Mesothelial cell of epicardium (in vitro differentiated cells): ENCODE data around the gene GRIA4. TPM values are rescaled to one million over a fixed set of nuclear protein-coding genes. Genes with fewer than 3 reads are reported as not detected.

ENCODE experiments used
- DNase-seq, 2 experiments: peaks; one replicate each; pipeline ENCODE4 v3.0.0; 2021; ENCODE audit warnings: low spot score in 2 of 2; ENCODE audit not compliant: unreplicated experiment in 2 of 2
- H3K27ac Mint-ChIP-seq: 2 replicates; pipeline ENCODE4 v1.8.0; 2021; ENCODE audit warnings: mixed read lengths
- H3K27me3 Mint-ChIP-seq: 2 replicates; pipeline ENCODE4 v1.8.0; 2021; ENCODE audit warnings: low read depth, mixed read lengths
- H3K36me3 Mint-ChIP-seq: 2 replicates; pipeline ENCODE4 v1.8.0; 2021; ENCODE audit warnings: mixed read lengths
- H3K4me1 Mint-ChIP-seq: 2 replicates; pipeline ENCODE4 v1.8.0; 2021; ENCODE audit warnings: mixed read lengths
- H3K4me3 Mint-ChIP-seq: 2 replicates; pipeline ENCODE4 v1.8.0; 2021; ENCODE audit warnings: mild to moderate bottlenecking, moderate library complexity, mixed read lengths
- H3K9me3 Mint-ChIP-seq: 2 replicates; pipeline ENCODE4 v1.8.0; 2021; ENCODE audit warnings: mixed read lengths
- CTCF ChIP-seq: fragments of 200-600 bp; sonication (generic); IDR thresholded peaks from one replicate; pipeline ENCODE4 v1.5.0; 2021; ENCODE audit warnings: antibody characterized with exemption; ENCODE audit not compliant: unreplicated experiment
- total RNA-seq: library from RNA; stranded (reverse); gene quantifications from 3 replicates; pipeline ENCODE4 v1.2.1, GENCODE V29; 2021

Gene GRIA4
- total RNA-seq, 1 donor from 2014 or later = 156 TPM

- no peak overlapping the region for H3K4me3 Mint-ChIP-seq
- TF ChIP-seq CTCF = no peak
- no peaks in the 10 kb centered on the region for H3K27me3 Mint-ChIP-seq
- peaks cover 17% of the 10 kb centered on the region for H3K9me3 Mint-ChIP-seq
- no peak overlapping the region for H3K27ac Mint-ChIP-seq
- no peaks in the 10 kb centered on the region for H3K4me1 Mint-ChIP-seq
- no peak for DNase-seq
- H3K36me3 Mint-ChIP-seq = peaks cover 24% of the 10 kb centered on the region
Observed at GRCh38 chr11:105881027-105881426, 271.2 kb downstream of the GRIA4 start.

GRCh38 chr11:105884436-105884835 lies 274.6 kb downstream of the GRIA4 start:
- no peaks in the 10 kb centered on the region for H3K27me3 Mint-ChIP-seq
- no peak overlapping the region for H3K27ac Mint-ChIP-seq
- no peak overlapping the region for H3K4me3 Mint-ChIP-seq
- TF ChIP-seq CTCF = no peak
- no peaks in the 10 kb centered on the region for H3K4me1 Mint-ChIP-seq
- no peak for DNase-seq
- H3K36me3 Mint-ChIP-seq = peaks cover 9% of the 10 kb centered on the region
- peaks cover 3% of the 10 kb centered on the region for H3K9me3 Mint-ChIP-seq

- H3K9me3 Mint-ChIP-seq = peaks cover 18% of the 10 kb centered on the region
- no peak for DNase-seq
- peaks cover 17% of the 10 kb centered on the region for H3K36me3 Mint-ChIP-seq
- H3K4me3 Mint-ChIP-seq = no peak overlapping the region
- H3K27ac Mint-ChIP-seq = no peak overlapping the region
- H3K27me3 Mint-ChIP-seq = no peaks in the 10 kb centered on the region
- no peaks in the 10 kb centered on the region for H3K4me1 Mint-ChIP-seq
- TF ChIP-seq CTCF = no peak
Observed at GRCh38 chr11:105891685-105892084, 281.8 kb downstream of the GRIA4 start.

GRCh38 chr11:105897161-105897560 lies 287.3 kb downstream of the GRIA4 start:
- no peaks in the 10 kb centered on the region for H3K4me1 Mint-ChIP-seq
- peaks cover 29% of the 10 kb centered on the region for H3K9me3 Mint-ChIP-seq
- no peaks in the 10 kb centered on the region for H3K27me3 Mint-ChIP-seq
- H3K27ac Mint-ChIP-seq = no peak overlapping the region
- H3K36me3 Mint-ChIP-seq = peaks cover 27% of the 10 kb centered on the region
- no peak overlapping the region for H3K4me3 Mint-ChIP-seq
- TF ChIP-seq CTCF = no peak
- DNase-seq = no peak

- H3K4me1 Mint-ChIP-seq = no peaks in the 10 kb centered on the region
Observed at GRCh38 chr11:105899772-105900171, 289.9 kb downstream of the GRIA4 start.

More at GRCh38 chr11:105899772-105900171, 289.9 kb downstream of the GRIA4 start:
- H3K4me3 Mint-ChIP-seq = no peak overlapping the region
- peaks cover 27% of the 10 kb centered on the region for H3K36me3 Mint-ChIP-seq
- no peak overlapping the region for H3K27ac Mint-ChIP-seq
- no peaks in the 10 kb centered on the region for H3K27me3 Mint-ChIP-seq
- no peak for TF ChIP-seq CTCF
- H3K9me3 Mint-ChIP-seq = peaks cover 29% of the 10 kb centered on the region
- no peak for DNase-seq
